Memory B cell (primary cell): ENCODE measurements around the gene POLR3H.

ENCODE experiments used
- ATAC-seq: fragments of 150-1000 bp; cut with Tn5 transposase; 2 replicates; pipeline ENCODE4 v1.10.0; 2021; ENCODE audit warnings: low read depth, mild to moderate bottlenecking, moderate library complexity
- DNase-seq, 2 donors: peaks; one replicate each; pipeline ENCODE4 v3.0.0; 2022; ENCODE audit warnings: low spot score in 2 of 2
- H3K27ac Mint-ChIP-seq: one replicate; pipeline ENCODE4 v1.8.0; 2022; ENCODE audit warnings: mild to moderate bottlenecking, moderate library complexity, mixed read lengths
- H3K27me3 Mint-ChIP-seq: one replicate; pipeline ENCODE4 v1.8.0; 2022; ENCODE audit warnings: mixed read lengths
- H3K36me3 Mint-ChIP-seq: one replicate; pipeline ENCODE4 v1.8.0; 2022; ENCODE audit warnings: mild to moderate bottlenecking, mixed read lengths
- H3K4me1 Mint-ChIP-seq: one replicate; pipeline ENCODE4 v1.8.0; 2022; ENCODE audit warnings: mixed read lengths
- H3K4me3 Mint-ChIP-seq: one replicate; pipeline ENCODE4 v1.8.0; 2022; ENCODE audit warnings: mild to moderate bottlenecking, moderate library complexity, mixed read lengths
- H3K9me3 Mint-ChIP-seq: one replicate; pipeline ENCODE4 v1.8.0; 2022; ENCODE audit warnings: mixed read lengths

Gene POLR3H

DNA sequence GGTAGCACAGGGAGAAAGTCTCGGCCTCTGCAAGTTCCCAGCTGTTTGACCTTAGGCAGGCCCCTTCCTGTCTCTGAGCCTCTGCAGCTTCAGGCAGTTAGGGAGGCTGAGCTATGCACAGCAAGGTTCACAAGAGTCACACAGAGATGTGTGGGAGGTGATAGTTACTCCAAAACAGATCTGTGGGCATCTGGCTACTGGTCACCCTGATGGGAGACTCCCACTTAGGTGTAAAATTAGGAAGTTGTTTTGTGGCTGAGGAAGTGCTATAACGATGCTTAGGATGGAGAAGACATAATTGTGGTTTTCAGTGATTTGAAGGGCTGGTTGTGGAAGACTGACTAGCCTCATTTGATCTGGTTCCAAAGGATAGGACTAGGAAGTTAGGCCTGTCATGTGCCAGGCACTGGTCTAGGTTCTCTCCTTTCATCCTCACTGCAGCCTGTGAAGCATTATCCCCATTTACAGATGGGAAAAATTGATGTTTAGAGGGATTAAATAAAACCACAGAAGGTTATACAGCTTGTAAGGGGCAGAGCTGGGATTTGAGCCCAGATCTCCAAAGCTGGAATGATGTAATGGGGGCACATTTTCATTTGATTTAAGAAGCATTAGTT lies 61.8 kb downstream of the POLR3H start:
- Mint-ChIP-seq H3K27ac (peak overlapping the region; percentile 89), H3K9me3 (no peaks in the 10 kb centered on the region), H3K4me3 (peak overlapping the region; percentile 48), H3K27me3 (no peaks in the 10 kb centered on the region), H3K4me1 (peaks cover 66% of the 10 kb centered on the region), H3K36me3 (peaks cover 7% of the 10 kb centered on the region)
- ATAC-seq (no peak), DNase-seq (no peak)

- H3K4me1 Mint-ChIP-seq = peaks cover 63% of the 10 kb centered on the region
- peaks cover 4% of the 10 kb centered on the region for H3K36me3 Mint-ChIP-seq
- peak overlapping the region; percentile 27 for H3K4me3 Mint-ChIP-seq
- no peak for ATAC-seq
- H3K27me3 Mint-ChIP-seq = no peaks in the 10 kb centered on the region
- peak overlapping the region; percentile 89 for H3K27ac Mint-ChIP-seq
- no peaks in the 10 kb centered on the region for H3K9me3 Mint-ChIP-seq
- no peak for DNase-seq
These were observed 62.3 kb downstream of the POLR3H start for GRCh38 chr22:41481925-41482318.

DNA sequence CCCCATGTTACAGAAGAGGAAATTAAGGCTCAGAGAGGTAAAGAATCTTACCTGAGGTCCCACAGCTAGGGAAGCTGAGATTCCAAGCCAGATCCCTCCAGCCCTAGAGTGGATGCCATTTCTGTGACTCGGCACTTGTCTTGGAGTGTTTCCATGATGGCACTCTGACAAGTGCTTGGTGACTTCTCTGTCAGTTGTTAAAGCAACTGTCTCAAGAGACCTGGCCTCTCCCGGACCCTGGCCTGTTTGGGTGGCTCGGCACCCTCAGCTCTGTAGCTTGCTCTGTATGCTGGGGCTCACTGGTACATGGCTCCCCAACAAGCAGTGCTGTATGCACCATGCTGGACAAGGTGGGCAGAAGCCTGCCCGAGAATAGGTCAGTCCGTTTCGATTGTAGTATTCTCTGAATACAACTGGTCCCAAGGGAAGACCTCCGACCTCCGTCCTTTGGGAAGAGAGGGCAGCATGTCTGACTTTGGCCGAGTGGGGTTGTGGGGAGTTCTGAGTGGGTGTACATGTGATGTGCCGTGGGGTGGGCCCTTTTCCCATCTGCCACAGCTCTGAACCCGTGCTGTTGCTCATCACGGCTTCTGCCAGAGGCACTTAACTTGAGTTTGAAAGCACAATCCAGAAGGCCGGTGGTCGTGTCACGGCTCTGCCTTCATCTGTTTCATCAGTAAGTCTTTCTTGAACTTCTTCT lies 63.0 kb downstream of the POLR3H start:
- Mint-ChIP-seq H3K27me3 (no peaks in the 10 kb centered on the region), H3K9me3 (no peaks in the 10 kb centered on the region), H3K36me3 (peaks cover 4% of the 10 kb centered on the region), H3K4me3 (peak overlapping the region; percentile 39), H3K4me1 (peaks cover 63% of the 10 kb centered on the region), H3K27ac (peak overlapping the region; percentile 89)
- ATAC-seq (no peak), DNase-seq (no peak)

DNA sequence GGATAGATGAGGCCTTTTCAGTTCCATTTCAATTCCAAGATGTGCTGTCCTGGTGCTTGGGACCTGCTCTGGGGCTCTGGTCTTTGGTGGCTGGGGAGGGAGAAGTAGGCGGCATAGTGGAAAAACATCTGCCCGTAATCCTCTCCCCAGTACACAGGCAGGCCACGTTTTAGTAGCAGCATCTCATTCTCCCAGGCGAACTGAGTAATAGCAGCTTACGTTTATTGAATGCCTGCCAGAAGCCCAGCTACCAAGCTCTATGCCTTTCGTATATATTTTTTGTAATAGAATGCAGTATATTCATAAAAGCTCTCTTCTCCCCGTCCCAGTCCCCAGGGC lies 63.9 kb downstream of the POLR3H start:
- Mint-ChIP-seq H3K9me3 (no peaks in the 10 kb centered on the region), H3K4me3 (peak overlapping the region; percentile 60), H3K36me3 (peaks cover 2% of the 10 kb centered on the region), H3K4me1 (peaks cover 60% of the 10 kb centered on the region), H3K27me3 (no peaks in the 10 kb centered on the region), H3K27ac (peak overlapping the region; percentile 89)
- DNase-seq = no peak
- no peak for ATAC-seq

- Mint-ChIP-seq H3K4me1 (peaks cover 57% of the 10 kb centered on the region), H3K4me3 (peak overlapping the region; percentile 75), H3K27ac (peak overlapping the region; percentile 89), H3K27me3 (no peaks in the 10 kb centered on the region), H3K9me3 (no peaks in the 10 kb centered on the region), H3K36me3 (peaks cover 2% of the 10 kb centered on the region)
- DNase-seq = no peak
- ATAC-seq = no peak
These were observed 64.4 kb downstream of the POLR3H start for GRCh38 chr22:41479671-41480396.

DNA sequence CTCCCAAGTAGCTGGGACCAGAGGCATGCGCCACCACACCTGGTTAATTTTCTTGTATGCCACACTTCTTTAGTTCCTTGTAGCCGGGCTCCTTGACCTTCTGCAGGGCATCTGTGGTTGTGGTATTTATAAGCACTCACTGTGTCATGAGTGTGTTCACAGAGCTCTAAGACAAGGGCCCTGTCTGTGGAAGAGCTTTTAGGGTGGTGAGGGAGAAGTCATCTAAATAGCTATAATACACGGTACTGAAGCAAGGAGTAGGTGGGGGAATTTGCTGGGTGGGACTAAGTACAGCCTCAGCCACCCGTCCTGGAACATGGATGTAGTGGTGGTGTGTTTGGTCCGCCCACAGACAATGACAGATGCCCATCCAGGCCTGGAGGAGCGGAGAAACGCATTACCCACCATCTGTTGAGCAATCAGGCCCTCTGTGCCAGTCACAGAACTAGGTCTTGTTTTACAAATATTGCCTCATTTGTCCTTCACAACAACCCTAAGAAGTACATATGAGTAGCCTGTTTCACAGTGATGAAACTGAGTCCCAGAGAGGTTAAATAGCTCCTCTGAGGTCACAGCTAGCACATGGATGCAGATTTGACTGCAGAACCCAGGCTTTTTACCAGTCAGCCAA lies 65.3 kb downstream of the POLR3H start:
- DNase-seq = no peak
- Mint-ChIP-seq H3K27me3 (no peaks in the 10 kb centered on the region), H3K27ac (peak overlapping the region; percentile 89), H3K4me3 (peak overlapping the region; percentile 75), H3K9me3 (no peaks in the 10 kb centered on the region), H3K36me3 (peaks cover 2% of the 10 kb centered on the region), H3K4me1 (peaks cover 56% of the 10 kb centered on the region)
- peak; percentile 38 for ATAC-seq

- DNase-seq (peak in 1 of 2 donors; percentile 30), ATAC-seq (peak; percentile 72)
- no peaks in the 10 kb centered on the region for H3K9me3 Mint-ChIP-seq
- H3K36me3 Mint-ChIP-seq = peaks cover 6% of the 10 kb centered on the region
- H3K4me1 Mint-ChIP-seq = peaks cover 59% of the 10 kb centered on the region
- H3K4me3 Mint-ChIP-seq = peak overlapping the region; percentile 75
- H3K27me3 Mint-ChIP-seq = no peaks in the 10 kb centered on the region
- H3K27ac Mint-ChIP-seq = peak overlapping the region; percentile 89
These were observed 65.8 kb downstream of the POLR3H start for GRCh38 chr22:41478473-41478872.
